ENCODE results near the gene WNT1. TPM values are rescaled to one million over a fixed set of nuclear protein-coding genes. Genes with fewer than 3 reads are reported as not detected.

The WNT1 gene
- total RNA-seq, 2 experiments from 2014 or later = not detected

DNA sequence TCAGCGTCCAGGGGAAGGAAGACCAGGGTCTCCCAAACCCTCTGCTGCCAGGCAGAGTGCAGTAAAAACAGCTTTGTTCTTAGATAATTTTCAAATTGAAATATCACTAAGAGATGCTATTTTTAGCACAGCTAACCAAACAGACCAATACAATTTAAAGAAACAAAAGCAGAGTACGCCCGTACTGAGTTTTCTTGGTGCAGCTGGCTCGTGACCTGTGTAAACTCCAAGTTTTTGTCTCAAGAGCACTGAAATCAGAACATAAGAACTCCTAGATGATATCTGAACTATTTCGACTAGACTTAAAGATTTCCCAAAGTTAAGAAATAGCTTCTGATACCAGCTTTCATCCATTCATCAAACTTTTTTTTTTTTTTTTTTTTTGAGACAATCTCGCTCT is 31.2 kb upstream of the WNT1 start:
- H3K27ac Mint-ChIP-seq = no peak overlapping the region
- CTCF ChIA-PET = interaction anchor here (0.6 to 1.4 kb wide), 4 partner anchors 9 to 41 kb away, joined by 3 to 7 read pairs (median 4); no protein-coding TSS in a partner anchor
- peaks cover 11% of the 10 kb centered on the region for H3K36me3 Mint-ChIP-seq (ENCODE audit: low read depth)

DNA sequence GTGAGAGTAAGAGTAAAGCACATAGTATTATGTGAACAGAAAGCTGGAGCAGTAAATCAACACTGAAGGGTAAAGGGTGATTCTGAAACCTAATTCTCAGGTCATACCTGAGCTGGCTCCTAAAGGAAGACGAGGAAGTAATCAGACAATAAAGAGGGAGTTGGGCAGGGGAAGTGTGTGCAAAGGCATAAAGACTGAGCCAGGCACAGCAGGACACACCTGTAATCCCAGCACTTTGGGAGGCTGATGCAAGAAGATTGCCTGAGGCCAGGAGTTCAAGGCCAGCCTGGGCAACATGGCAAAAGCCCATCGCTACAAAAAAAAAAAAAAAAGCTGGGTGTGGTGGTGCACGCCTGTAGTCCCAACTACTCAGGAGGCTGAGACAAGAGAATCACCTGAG is 30.4 kb upstream of the WNT1 start:
- Mint-ChIP-seq H3K27ac (no peak overlapping the region), H3K9me3 (no peaks in the 10 kb centered on the region), H3K4me1 (ENCODE audit: low read depth) (peaks cover 10% of the 10 kb centered on the region), H3K36me3 (ENCODE audit: low read depth) (peaks cover 9% of the 10 kb centered on the region), H3K27me3 (ENCODE audit: low read depth) (no peaks in the 10 kb centered on the region), H3K4me3 (no peak overlapping the region)
- CTCF ChIA-PET = interaction anchor here (1.0 to 1.4 kb wide), 4 partner anchors 10 to 144 kb away, joined by 4 to 7 read pairs (median 4); no protein-coding TSS in a partner anchor
- DNase-seq = no peak
- intact Hi-C loops (cut with micrococcal nuclease) = no loop called here

More for the DNA sequence above, 31.2 kb upstream of the WNT1 start:
- no peak overlapping the region for H3K4me3 Mint-ChIP-seq
- H3K27me3 Mint-ChIP-seq (ENCODE audit: low read depth) = no peaks in the 10 kb centered on the region
- DNase-seq = no peak
- H3K4me1 Mint-ChIP-seq (ENCODE audit: low read depth) = peaks cover 10% of the 10 kb centered on the region
- H3K9me3 Mint-ChIP-seq = no peaks in the 10 kb centered on the region
- intact Hi-C loops (cut with micrococcal nuclease) = no loop called here

DNA sequence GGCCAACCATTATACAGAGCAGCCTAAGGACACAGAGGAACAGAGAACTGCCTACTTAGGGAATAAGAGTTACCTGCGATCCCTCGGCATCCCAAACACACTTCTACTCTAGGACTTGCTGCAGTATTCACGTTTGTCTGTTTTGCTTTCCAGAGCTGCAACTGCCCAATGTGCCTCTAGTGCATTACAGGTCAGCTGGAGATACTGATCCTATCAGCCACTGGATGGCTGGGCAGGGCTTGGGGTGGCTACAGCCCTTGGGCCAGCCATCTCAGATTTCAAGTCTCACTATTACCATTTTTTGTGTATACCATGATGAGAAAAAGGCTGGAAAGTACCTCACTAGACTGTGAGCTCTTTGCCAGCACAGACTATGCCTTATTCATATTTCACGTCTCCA is 25.4 kb upstream of the WNT1 start:
- CTCF ChIA-PET = interaction anchor here (0.6 to 1.9 kb wide), 7 partner anchors 19 to 145 kb away, joined by 3 to 7 read pairs (median 3); partner anchors contain the start of gene WNT1
- H3K27me3 Mint-ChIP-seq (ENCODE audit: low read depth) = no peaks in the 10 kb centered on the region
- H3K4me1 Mint-ChIP-seq (ENCODE audit: low read depth) = peaks cover 33% of the 10 kb centered on the region
- DNase-seq = no peak
- H3K36me3 Mint-ChIP-seq (ENCODE audit: low read depth) = peaks cover 13% of the 10 kb centered on the region
- no peaks in the 10 kb centered on the region for H3K9me3 Mint-ChIP-seq
- intact Hi-C loops (cut with micrococcal nuclease) = no loop called here
- no peak overlapping the region for H3K27ac Mint-ChIP-seq
- no peak overlapping the region for H3K4me3 Mint-ChIP-seq

DNA sequence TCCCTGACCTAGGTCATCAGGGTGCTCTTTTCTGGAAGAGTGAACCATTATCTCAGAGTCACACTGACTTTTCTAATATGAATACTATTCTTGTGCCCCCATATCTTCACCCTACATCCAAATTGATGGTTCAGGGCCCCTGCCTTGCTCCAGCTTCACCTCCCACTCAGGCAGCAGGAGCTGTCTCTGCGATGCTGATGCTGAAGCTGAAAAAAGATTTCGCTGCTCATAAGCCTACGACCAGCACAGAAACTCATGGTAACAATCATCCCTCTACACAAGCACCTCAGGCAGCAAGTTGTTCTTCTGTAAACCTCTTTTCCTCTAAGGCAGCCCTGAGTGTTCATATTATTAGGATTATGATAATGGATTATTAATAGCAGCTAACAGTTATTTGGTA is 24.1 kb upstream of the WNT1 start:
- no peak for DNase-seq
- H3K9me3 Mint-ChIP-seq = no peaks in the 10 kb centered on the region
- H3K4me1 Mint-ChIP-seq (ENCODE audit: low read depth) = peaks cover 30% of the 10 kb centered on the region
- peaks cover 9% of the 10 kb centered on the region for H3K36me3 Mint-ChIP-seq (ENCODE audit: low read depth)
- H3K27me3 Mint-ChIP-seq (ENCODE audit: low read depth) = no peaks in the 10 kb centered on the region
- H3K27ac Mint-ChIP-seq = no peak overlapping the region
- CTCF ChIA-PET = interaction anchor here (0.7 kb wide), 1 partner anchor 30 kb away, joined by 3 read pairs; no protein-coding TSS in a partner anchor
- no peak overlapping the region for H3K4me3 Mint-ChIP-seq
- intact Hi-C loops (cut with micrococcal nuclease) = no loop called here

DNA sequence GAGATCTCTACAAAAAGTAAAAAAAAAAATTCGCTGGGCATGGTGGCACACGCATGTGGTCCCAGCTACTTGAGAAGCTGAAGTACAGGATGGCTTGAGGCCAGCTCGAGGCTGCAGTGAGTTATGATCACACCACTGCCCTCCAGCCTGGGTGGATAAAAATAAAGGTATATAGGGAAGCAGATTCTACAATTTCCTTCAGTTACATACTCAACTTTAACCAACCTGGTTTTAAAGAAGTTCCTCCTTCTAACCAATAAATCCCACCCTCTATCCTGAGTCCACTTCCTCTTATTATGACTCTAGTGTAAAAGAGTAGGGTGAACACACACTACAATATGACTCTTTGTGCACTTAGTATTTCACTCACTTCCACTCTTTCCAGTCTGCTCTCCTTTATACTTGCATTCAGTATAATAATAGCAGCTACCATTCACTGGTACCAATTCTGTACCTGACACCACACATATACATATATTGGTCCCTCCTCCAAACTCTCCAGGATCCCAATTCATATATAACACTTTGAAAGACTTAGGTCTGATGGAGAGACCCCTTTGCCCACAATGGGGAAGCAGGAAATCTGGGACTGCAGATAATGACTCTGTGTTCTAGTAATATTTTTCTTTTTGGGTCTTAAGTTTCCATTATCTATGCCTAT is 23.2 kb upstream of the WNT1 start:
- Mint-ChIP-seq H3K9me3 (no peaks in the 10 kb centered on the region), H3K27ac (no peak overlapping the region), H3K36me3 (ENCODE audit: low read depth) (peaks cover 9% of the 10 kb centered on the region), H3K4me3 (no peak overlapping the region), H3K4me1 (ENCODE audit: low read depth) (peaks cover 29% of the 10 kb centered on the region), H3K27me3 (ENCODE audit: low read depth) (peaks cover 2% of the 10 kb centered on the region)
- no peak for DNase-seq
- CTCF ChIA-PET = interaction anchor here (0.7 to 3.5 kb wide), 11 partner anchors 14 to 102 kb away, joined by 3 to 19 read pairs (median 4); a partner anchor contains a TSS
- intact Hi-C loops (cut with micrococcal nuclease) = no loop called here

DNA sequence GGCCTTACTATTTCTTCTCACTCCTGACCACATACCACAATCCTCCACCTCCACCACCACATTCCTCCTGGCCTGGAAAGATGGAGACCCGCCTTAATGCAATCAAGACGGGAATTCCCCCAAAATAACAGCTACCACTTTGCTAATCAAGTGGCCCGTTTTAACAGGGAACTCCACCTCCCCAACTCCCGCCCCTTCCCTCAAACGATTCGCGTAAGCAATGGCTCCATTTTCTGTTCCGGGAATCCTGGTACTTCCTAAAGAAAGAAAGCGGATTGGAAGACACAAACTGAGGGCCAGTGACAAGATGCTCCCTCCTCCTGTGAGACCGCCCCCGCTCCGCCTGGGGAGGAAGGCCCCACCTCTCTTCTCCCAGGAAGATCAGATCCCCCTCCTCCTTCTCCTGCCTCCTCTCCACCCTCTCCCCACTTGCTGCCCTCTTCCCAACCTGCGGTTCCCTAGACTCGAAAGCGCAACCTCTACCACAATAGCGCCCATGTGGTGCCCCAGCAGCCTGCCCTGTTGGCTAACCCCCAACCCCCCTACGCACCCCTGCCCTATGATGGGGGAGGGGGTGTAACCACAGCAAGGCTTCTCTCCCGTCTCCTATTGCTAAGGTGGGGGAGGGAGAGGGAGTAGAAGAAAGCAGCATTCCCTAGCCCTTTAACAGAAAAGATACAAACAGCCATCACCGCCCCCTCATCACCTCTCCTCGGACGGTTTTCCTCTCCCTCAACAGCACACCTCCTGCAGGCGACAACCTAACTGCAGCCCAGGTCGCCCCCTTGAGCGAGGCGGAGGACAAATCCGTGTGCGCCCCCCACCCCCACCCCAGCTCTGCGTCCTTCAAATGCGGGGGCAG is 21.6 kb upstream of the WNT1 start:
- peaks cover 29% of the 10 kb centered on the region for H3K4me1 Mint-ChIP-seq (ENCODE audit: low read depth)
- intact Hi-C loops (cut with micrococcal nuclease) = loop anchor here (1.0 to 2.0 kb wide), 3 partner anchors 14 to 232 kb away; partner anchors contain the start of genes DDX23, TUBA1A and WNT10B
- CTCF ChIA-PET = interaction anchor here (0.9 to 3.5 kb wide), 10 partner anchors 12 to 103 kb away, joined by 3 to 19 read pairs (median 8); partner anchors contain the start of gene WNT1
- no peaks in the 10 kb centered on the region for H3K9me3 Mint-ChIP-seq
- peaks cover 9% of the 10 kb centered on the region for H3K36me3 Mint-ChIP-seq (ENCODE audit: low read depth)
- peaks cover 2% of the 10 kb centered on the region for H3K27me3 Mint-ChIP-seq (ENCODE audit: low read depth)
- H3K4me3 Mint-ChIP-seq = peak overlapping the region; percentile 97
- DNase-seq = peak; percentile 57
- peak overlapping the region; percentile 86 for H3K27ac Mint-ChIP-seq

DNA sequence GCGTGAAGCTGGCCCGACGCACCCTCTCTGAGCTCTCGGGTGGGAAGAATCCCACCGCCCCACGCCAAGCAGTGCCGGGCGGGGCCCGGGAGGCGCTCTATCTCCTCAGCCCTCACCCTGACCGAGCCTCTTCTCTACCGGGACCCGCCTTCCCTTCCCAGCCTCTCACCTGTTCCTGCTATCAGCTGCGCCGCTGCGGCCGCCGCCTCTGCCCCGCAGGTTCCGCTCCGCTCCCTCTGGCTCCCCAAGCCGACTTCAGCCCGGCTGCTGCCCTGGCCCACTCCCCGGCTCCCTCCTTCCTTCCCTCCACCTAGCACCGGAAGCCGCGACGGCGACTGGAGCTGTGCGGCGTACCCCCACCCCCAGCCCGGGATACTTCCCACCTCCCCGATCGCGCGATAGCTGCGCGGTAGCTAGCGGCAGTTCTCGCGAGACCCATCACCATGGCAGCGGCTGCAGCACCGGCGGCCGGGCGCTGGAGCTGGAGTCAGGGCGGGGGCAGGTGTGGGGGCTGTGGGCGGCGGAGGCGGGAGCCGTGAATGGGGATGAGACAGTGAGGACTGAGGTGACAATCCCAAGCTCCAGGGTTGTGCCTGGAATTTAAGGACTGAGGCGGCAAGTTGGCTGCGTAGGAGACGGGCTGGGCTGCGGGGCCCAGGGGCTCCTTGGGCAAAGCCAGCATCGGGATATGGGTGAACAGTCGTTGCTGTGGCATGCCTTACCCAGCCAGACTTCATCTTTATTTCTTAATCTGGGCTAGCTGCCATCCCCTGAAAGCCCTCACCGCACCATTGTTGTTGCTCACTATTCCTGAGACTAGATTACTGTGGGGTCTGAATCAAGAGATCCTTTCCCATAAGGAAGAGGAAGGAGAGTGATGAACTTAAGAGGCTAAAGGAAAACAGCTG is 20.7 kb upstream of the WNT1 start, which contains the start of gene ARF3:
Gene ARF3, minus strand, starts transcription at position 347 of the 908 bp plus-strand sequence. CDS start 16,392 bp downstream, outside the sequence.
- DNase-seq = peak; percentile 95
- H3K9me3 Mint-ChIP-seq = no peaks in the 10 kb centered on the region
- H3K4me3 Mint-ChIP-seq = peak within 1 kb of the TSS; percentile 97
- peak within 1 kb of the TSS; percentile 86 for H3K27ac Mint-ChIP-seq
- peaks cover 29% of the 10 kb centered on the region for H3K4me1 Mint-ChIP-seq (ENCODE audit: low read depth)
- peaks cover 2% of the 10 kb centered on the region for H3K27me3 Mint-ChIP-seq (ENCODE audit: low read depth)
- intact Hi-C loops (cut with micrococcal nuclease) = loop anchor here (1.0 to 2.0 kb wide), 3 partner anchors 13 to 231 kb away; partner anchors contain the start of genes DDX23, TUBA1A and WNT10B
- peaks cover 9% of the 10 kb centered on the region for H3K36me3 Mint-ChIP-seq (ENCODE audit: low read depth)
- CTCF ChIA-PET = interaction anchor here (0.5 to 3.5 kb wide), 15 partner anchors 9 to 131 kb away, joined by 3 to 19 read pairs (median 3); partner anchors contain the start of gene WNT1

DNA sequence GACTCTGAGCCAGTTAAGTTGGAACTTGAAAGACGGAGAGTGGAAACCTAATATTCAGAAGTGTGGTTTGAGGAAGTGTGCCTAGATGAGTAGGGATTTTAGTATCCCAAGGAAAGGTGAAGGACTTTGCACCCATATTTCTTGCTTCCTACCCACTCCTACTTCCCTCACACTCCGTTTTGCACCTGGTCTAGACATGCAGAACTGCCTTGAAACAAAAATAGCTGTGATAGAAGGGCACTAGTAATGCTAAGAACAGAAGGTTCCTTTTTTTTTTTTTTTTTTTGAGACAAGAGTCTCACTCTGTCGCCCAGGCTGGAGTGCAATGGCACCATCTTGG is 20.1 kb upstream of the WNT1 start:
- intact Hi-C loops (cut with micrococcal nuclease) = no loop called here
- CTCF ChIA-PET = interaction anchor here (0.7 to 3.5 kb wide), 12 partner anchors 9 to 130 kb away, joined by 3 to 19 read pairs (median 4); partner anchors contain the start of gene WNT1
- no peak overlapping the region for H3K27ac Mint-ChIP-seq

DNA sequence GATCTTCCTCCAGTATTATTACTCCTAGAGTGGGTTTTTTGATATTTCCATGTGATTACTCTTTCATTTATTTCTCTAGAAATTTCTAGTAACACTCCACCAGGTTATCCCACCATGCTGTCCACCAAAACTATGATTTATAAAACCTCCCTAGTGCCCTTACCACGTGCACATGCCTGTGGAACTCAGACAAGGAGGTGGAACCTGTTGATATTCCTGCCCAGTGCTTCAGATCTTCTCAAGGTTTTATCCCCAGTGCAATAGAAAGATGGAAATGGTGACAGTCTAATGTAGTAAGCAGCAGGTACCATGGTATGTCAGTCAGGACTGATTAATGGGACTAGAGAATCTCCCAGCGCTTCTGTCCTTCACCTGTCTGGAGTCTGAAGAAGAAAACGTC is 17.3 kb upstream of the WNT1 start:
- Mint-ChIP-seq H3K36me3 (ENCODE audit: low read depth) (peaks cover 2% of the 10 kb centered on the region), H3K4me3 (no peak overlapping the region), H3K9me3 (no peaks in the 10 kb centered on the region), H3K4me1 (ENCODE audit: low read depth) (peaks cover 14% of the 10 kb centered on the region), H3K27ac (no peak overlapping the region), H3K27me3 (ENCODE audit: low read depth) (peaks cover 2% of the 10 kb centered on the region)
- no peak for DNase-seq
- CTCF ChIA-PET = interaction anchor here (1.0 to 1.9 kb wide), 2 partner anchors 9 to 28 kb away, joined by 3 to 6 read pairs; no protein-coding TSS in a partner anchor
- intact Hi-C loops (cut with micrococcal nuclease) = no loop called here

More for the DNA sequence above, 20.1 kb upstream of the WNT1 start:
- Mint-ChIP-seq H3K27me3 (ENCODE audit: low read depth) (peaks cover 2% of the 10 kb centered on the region), H3K4me3 (peak overlapping the region; percentile 97), H3K36me3 (ENCODE audit: low read depth) (peaks cover 9% of the 10 kb centered on the region), H3K9me3 (no peaks in the 10 kb centered on the region), H3K4me1 (ENCODE audit: low read depth) (peaks cover 29% of the 10 kb centered on the region)
- DNase-seq = no peak

DNA sequence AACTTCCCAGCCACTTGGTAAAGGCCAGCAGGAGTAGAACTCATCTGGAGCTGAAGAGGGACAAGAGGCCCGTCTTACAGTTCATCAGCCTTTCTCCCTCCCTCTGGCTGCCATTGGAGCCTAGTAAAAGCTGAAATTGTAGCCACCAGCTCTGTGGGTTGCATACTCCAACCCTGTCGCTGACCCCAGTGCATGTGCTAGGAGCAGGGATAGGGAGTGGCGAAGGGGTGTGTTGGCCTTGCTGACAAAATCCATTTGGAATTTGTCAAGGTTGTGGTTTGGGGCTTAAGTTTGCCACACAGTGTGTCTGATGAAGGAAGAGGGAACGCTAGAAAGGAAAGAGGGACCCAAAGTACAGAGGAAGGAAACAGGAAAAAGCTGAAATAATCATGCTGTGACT is 16.8 kb upstream of the WNT1 start:
- no peak overlapping the region for H3K4me3 Mint-ChIP-seq
- CTCF ChIA-PET = interaction anchor here (0.5 to 1.9 kb wide), 2 partner anchors 27 to 70 kb away, joined by 3 to 6 read pairs; no protein-coding TSS in a partner anchor
- no peak overlapping the region for H3K27ac Mint-ChIP-seq
- no peaks in the 10 kb centered on the region for H3K9me3 Mint-ChIP-seq
- no peaks in the 10 kb centered on the region for H3K36me3 Mint-ChIP-seq (ENCODE audit: low read depth)
- H3K27me3 Mint-ChIP-seq (ENCODE audit: low read depth) = peaks cover 2% of the 10 kb centered on the region
- no peak for DNase-seq
- intact Hi-C loops (cut with micrococcal nuclease) = no loop called here
- H3K4me1 Mint-ChIP-seq (ENCODE audit: low read depth) = peaks cover 9% of the 10 kb centered on the region

DNA sequence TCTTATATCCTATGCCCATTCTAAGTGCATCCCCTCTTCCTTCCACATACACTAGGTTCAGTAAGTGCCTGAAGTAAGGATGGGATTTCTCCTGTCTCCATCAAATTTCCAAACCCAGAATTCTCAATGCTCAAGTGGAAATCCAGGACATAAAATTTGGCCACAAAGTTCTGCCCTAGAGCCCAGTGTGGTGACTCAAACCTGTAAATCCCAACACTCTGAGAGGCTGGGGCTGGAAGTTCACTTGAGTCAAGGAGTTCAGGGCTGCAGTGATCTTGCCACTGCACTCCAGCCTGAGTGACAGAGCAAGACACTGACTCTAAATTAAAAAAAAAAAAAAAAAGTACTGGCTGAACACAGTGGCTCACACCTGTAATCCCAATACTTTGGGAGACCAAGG is 16.3 kb upstream of the WNT1 start:
- intact Hi-C loops (cut with micrococcal nuclease) = no loop called here
- no peaks in the 10 kb centered on the region for H3K36me3 Mint-ChIP-seq (ENCODE audit: low read depth)
- DNase-seq = no peak
- H3K4me3 Mint-ChIP-seq = no peak overlapping the region
- CTCF ChIA-PET = interaction anchor here (0.5 to 1.4 kb wide), 4 partner anchors 23 to 182 kb away, joined by 3 read pairs; no protein-coding TSS in a partner anchor
- H3K9me3 Mint-ChIP-seq = no peaks in the 10 kb centered on the region
- peaks cover 2% of the 10 kb centered on the region for H3K27me3 Mint-ChIP-seq (ENCODE audit: low read depth)
- no peak overlapping the region for H3K27ac Mint-ChIP-seq
- peaks cover 5% of the 10 kb centered on the region for H3K4me1 Mint-ChIP-seq (ENCODE audit: low read depth)

All from activated naive CD4-positive, alpha-beta T cell treated with anti-CD3 and anti-CD28 coated beads for 36 hours (primary cell).